ENCODE measurements around the gene IRF4.

The IRF4 gene

DNA sequence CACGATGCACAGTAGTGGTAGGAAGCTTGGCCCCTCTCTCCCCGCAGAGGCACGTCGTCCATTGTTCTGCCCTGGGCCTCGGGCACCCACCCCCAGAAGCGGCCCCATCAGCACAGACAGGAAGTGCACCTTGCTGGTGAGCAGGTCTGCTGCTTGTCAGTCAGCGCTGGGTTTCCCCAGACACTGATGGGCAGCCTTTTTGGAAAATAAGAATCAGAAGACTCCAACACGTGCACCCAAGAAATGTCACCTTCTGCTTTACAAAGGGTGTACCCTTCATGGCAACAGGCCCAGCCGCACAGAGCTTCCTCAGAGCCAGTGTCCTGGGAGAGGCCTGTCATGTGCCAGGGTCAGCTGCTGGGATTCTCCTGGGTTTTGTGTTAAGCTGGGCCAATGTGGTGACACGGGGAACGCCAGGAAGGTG, 34.7 kb upstream of the IRF4 start (continued):
- TF ChIP-seq GLI2 (tag by site-specific recombination; IDR thresholded peaks at IDR 0.05; ENCODE audit: borderline replicate concordance, low read depth) = no peak
- TF ChIP-seq ZFP69B (tag by site-specific recombination; IDR thresholded peaks at IDR 0.05) = no peak
- no peak for TF ChIP-seq ZNF274 (IDR thresholded peaks at IDR 0.05; ENCODE audit: low read length)
- no peak for TF ChIP-seq ZNF274 (tag by site-specific recombination; IDR thresholded peaks at IDR 0.05; ENCODE audit: borderline replicate concordance)
- TF ChIP-seq ZNF670 (tag by site-specific recombination; IDR thresholded peaks at IDR 0.05; ENCODE audit: low read depth) = no peak

DNA sequence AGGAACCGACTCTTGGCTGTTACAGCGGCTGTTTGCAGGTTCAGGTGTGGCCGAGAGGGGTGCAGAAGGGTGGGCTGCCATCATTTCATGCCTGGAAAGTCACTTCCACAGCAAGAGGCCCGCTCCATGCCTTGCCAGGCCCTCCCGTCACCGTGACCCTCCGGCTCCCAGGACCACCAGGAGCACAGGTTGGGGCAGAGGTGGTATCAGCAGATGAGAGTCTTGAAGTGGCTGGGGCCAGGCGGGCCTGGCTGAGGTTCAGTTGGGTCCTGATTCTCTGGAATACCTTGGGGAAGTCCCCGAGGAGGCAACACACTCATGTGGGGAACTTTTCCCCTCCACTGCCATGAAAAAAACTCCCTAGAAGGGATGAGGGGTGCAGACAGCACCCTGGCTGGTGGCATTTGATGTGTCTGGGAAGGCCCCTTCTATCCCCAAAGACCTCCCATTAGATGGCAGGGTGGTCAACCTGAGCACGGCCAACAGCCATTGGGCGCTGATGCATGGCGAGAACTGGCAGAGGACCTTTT, 34.2 kb upstream of the IRF4 start:
- Histone ChIP-seq H3K4me3 (ENCODE audit: low read depth, low read length) (no peak overlapping the region), H3K36me3 (ENCODE audit: control insufficient read depth in 2 of 2, insufficient read depth in 1 of 2, low read length in 2 of 2) (no peaks in the 10 kb centered on the region), H3K9me3 (ENCODE audit: control insufficient read depth, insufficient read depth, low read depth, low read length) (no peaks in the 10 kb centered on the region), H3K27ac (ENCODE audit: extremely low read depth, low read depth, low read length) (no peak overlapping the region), H3K4me1 (ENCODE audit: control insufficient read depth, insufficient read depth, low read length) (0 out of 2 replicates have a peak, but pooled peaks cover 3% of the 10 kb centered on the region)
- ChIA-PET POLR2A (no interaction called here), CTCF (no interaction called here)
- TF ChIP-seq RBAK (tag by site-specific recombination; IDR thresholded peaks at IDR 0.05) = no peak
- TF ChIP-seq, protein P1, sequence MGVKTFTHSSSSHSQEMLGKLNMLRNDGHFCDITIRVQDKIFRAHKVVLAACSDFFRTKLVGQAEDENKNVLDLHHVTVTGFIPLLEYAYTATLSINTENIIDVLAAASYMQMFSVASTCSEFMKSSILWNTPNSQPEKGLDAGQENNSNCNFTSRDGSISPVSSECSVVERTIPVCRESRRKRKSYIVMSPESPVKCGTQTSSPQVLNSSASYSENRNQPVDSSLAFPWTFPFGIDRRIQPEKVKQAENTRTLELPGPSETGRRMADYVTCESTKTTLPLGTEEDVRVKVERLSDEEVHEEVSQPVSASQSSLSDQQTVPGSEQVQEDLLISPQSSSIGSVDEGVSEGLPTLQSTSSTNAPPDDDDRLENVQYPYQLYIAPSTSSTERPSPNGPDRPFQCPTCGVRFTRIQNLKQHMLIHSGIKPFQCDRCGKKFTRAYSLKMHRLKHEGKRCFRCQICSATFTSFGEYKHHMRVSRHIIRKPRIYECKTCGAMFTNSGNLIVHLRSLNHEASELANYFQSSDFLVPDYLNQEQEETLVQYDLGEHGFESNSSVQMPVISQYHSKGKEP (tag by site-specific recombination; IDR thresholded peaks at IDR 0.05) = no peak

DNA sequence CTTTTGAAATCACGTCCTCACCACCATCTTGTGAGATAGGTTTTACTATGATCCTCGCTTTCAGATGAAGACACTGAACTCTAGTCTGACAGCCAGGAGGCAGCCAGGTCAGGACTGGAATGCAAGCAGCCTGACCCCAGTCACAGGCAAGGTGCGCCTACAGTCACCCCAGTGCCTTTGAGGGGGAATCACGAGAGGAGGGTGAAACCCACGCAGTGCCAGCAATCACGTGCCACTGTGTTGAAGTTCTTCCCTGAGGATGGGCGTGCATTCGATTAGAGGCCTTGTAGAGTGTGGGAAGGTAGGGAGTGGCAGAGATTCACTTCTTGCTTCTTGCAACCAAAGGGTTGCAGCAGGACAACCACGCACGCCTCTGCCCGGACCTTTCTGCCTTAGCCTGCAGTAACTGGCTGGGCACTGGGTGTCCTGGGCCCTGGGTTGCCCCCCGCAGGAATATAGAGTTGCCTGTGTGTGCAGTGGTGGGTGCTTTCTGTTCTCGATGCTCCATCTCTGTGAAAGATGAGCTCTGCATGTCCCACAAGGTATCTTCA, 33.7 kb upstream of the IRF4 start:
- Histone ChIP-seq H3K27ac (ENCODE audit: extremely low read depth, low read depth, low read length) (no peak overlapping the region), H3K36me3 (ENCODE audit: control insufficient read depth in 2 of 2, insufficient read depth in 1 of 2, low read length in 2 of 2) (no peaks in the 10 kb centered on the region), H3K4me1 (ENCODE audit: control insufficient read depth, insufficient read depth, low read length) (0 out of 2 replicates have a peak, but pooled peaks cover 3% of the 10 kb centered on the region), H3K9me3 (ENCODE audit: control insufficient read depth, insufficient read depth, low read depth, low read length) (no peaks in the 10 kb centered on the region), H3K4me3 (ENCODE audit: low read depth, low read length) (no peak overlapping the region)
- CTCF ChIA-PET = interaction anchor here (0.6 kb wide), 1 partner anchor 191 kb away, joined by 3 read pairs; no protein-coding TSS in a partner anchor
- POLR2A ChIA-PET = no interaction called here
- TF ChIP-seq ZNF558 (tag by site-specific recombination; IDR thresholded peaks at IDR 0.05) (no peak), ZNF571 (tag by site-specific recombination; IDR thresholded peaks at IDR 0.05) (no peak), ZNF169 (tag by site-specific recombination; IDR thresholded peaks at IDR 0.05) (no peak), KLF7 (tag by site-specific recombination; IDR thresholded peaks at IDR 0.05; ENCODE audit: borderline replicate concordance) (no peak), ZEB2 (tag by site-specific recombination; IDR thresholded peaks at IDR 0.05) (no peak), ZNF24 (tag by site-specific recombination; IDR thresholded peaks at IDR 0.05) (no peak), ZNF146 (tag by site-specific recombination; IDR thresholded peaks at IDR 0.05) (no peak), ZNF501 (tag by site-specific recombination; IDR thresholded peaks at IDR 0.05) (no peak), ZNF785 (tag by site-specific recombination; IDR thresholded peaks at IDR 0.05) (no peak)
- TF ChIP-seq, protein P2, sequence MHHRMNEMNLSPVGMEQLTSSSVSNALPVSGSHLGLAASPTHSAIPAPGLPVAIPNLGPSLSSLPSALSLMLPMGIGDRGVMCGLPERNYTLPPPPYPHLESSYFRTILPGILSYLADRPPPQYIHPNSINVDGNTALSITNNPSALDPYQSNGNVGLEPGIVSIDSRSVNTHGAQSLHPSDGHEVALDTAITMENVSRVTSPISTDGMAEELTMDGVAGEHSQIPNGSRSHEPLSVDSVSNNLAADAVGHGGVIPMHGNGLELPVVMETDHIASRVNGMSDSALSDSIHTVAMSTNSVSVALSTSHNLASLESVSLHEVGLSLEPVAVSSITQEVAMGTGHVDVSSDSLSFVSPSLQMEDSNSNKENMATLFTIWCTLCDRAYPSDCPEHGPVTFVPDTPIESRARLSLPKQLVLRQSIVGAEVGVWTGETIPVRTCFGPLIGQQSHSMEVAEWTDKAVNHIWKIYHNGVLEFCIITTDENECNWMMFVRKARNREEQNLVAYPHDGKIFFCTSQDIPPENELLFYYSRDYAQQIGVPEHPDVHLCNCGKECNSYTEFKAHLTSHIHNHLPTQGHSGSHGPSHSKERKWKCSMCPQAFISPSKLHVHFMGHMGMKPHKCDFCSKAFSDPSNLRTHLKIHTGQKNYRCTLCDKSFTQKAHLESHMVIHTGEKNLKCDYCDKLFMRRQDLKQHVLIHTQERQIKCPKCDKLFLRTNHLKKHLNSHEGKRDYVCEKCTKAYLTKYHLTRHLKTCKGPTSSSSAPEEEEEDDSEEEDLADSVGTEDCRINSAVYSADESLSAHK (tag by site-specific recombination; IDR thresholded peaks at IDR 0.05) = no peak
- TF ChIP-seq, protein P3, sequence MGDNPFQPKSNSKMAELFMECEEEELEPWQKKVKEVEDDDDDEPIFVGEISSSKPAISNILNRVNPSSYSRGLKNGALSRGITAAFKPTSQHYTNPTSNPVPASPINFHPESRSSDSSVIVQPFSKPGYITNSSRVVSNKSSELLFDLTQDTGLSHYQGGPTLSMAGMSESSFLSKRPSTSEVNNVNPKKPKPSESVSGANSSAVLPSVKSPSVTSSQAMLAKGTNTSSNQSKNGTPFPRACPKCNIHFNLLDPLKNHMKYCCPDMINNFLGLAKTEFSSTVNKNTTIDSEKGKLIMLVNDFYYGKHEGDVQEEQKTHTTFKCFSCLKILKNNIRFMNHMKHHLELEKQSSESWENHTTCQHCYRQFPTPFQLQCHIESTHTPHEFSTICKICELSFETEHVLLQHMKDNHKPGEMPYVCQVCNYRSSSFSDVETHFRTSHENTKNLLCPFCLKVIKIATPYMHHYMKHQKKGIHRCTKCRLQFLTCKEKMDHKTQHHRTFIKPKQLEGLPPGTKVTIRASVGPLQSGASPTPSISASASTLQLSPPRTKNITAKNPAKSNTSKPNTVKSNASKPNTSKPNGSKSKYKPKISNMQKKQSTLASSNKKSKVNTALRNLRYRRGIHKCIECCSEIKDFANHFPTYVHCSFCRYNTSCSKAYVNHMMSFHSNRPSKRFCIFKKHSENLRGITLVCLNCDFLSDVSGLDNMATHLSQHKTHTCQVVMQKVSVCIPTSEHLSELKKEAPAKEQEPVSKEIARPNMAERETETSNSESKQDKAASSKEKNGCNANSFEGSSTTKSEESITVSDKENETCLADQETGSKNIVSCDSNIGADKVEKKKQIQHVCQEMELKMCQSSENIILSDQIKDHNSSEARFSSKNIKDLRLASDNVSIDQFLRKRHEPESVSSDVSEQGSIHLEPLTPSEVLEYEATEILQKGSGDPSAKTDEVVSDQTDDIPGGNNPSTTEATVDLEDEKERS (tag by site-specific recombination; IDR thresholded peaks at IDR 0.05) = no peak
- TF ChIP-seq, protein P4, sequence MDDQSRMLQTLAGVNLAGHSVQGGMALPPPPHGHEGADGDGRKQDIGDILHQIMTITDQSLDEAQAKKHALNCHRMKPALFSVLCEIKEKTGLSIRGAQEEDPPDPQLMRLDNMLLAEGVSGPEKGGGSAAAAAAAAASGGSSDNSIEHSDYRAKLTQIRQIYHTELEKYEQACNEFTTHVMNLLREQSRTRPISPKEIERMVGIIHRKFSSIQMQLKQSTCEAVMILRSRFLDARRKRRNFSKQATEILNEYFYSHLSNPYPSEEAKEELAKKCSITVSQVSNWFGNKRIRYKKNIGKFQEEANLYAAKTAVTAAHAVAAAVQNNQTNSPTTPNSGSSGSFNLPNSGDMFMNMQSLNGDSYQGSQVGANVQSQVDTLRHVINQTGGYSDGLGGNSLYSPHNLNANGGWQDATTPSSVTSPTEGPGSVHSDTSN (CRISPR knock-in tag; IDR thresholded peaks at IDR 0.05) = no peak
- TF ChIP-seq, protein P5, sequence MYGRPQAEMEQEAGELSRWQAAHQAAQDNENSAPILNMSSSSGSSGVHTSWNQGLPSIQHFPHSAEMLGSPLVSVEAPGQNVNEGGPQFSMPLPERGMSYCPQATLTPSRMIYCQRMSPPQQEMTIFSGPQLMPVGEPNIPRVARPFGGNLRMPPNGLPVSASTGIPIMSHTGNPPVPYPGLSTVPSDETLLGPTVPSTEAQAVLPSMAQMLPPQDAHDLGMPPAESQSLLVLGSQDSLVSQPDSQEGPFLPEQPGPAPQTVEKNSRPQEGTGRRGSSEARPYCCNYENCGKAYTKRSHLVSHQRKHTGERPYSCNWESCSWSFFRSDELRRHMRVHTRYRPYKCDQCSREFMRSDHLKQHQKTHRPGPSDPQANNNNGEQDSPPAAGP (tag by site-specific recombination; IDR thresholded peaks at IDR 0.05) = no peak
- TF ChIP-seq, protein P6, sequence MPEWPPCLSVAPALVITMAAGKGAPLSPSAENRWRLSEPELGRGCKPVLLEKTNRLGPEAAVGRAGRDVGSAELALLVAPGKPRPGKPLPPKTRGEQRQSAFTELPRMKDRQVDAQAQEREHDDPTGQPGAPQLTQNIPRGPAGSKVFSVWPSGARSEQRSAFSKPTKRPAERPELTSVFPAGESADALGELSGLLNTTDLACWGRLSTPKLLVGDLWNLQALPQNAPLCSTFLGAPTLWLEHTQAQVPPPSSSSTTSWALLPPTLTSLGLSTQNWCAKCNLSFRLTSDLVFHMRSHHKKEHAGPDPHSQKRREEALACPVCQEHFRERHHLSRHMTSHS (tag by site-specific recombination; IDR thresholded peaks at IDR 0.05) = no peak
